T follicular helper cell (primary cell): Measurements from ENCODE around the gene GLT1D1.

Source experiments
- DNase-seq: peaks from one replicate; pipeline ENCODE4 v3.0.0-alpha.2; 2020; ENCODE audit warnings: low read depth

GLT1D1 gene

GRCh38 chr12:128856035-128856790, 2.9 kb downstream of the GLT1D1 start:
- no peak for DNase-seq

- no peak for DNase-seq
These were observed 3.5 kb downstream of the GLT1D1 start for GRCh38 chr12:128856791-128857078.

- no peak for DNase-seq
These were observed 4.0 kb downstream of the GLT1D1 start for GRCh38 chr12:128857133-128857763.

GRCh38 chr12:128859311-128859710, 6.0 kb downstream of the GLT1D1 start:
- no peak for DNase-seq

GRCh38 chr12:128861226-128862016, 8.1 kb downstream of the GLT1D1 start:
- no peak for DNase-seq

GRCh38 chr12:128863957-128864356, 10.7 kb downstream of the GLT1D1 start:
- no peak for DNase-seq

GRCh38 chr12:128864516-128865186, 11.4 kb downstream of the GLT1D1 start:
- no peak for DNase-seq

- DNase-seq: no peak
These were observed 14.2 kb downstream of the GLT1D1 start for GRCh38 chr12:128867466-128867865.

- no peak for DNase-seq
These were observed 18.2 kb downstream of the GLT1D1 start for GRCh38 chr12:128871516-128871892.

- no peak for DNase-seq
These were observed 19.0 kb downstream of the GLT1D1 start for GRCh38 chr12:128872303-128872702.

- DNase-seq: no peak
These were observed 23.3 kb downstream of the GLT1D1 start for GRCh38 chr12:128876559-128876958.

GRCh38 chr12:128879898-128880764, 26.9 kb downstream of the GLT1D1 start:
- DNase-seq: no peak

GRCh38 chr12:128891856-128892255, 38.6 kb downstream of the GLT1D1 start:
- no peak for DNase-seq

GRCh38 chr12:128903236-128903635, 50.0 kb downstream of the GLT1D1 start:
- no peak for DNase-seq

- no peak for DNase-seq
These were observed 51.8 kb downstream of the GLT1D1 start for GRCh38 chr12:128905003-128905544.

GRCh38 chr12:128906485-128907137, 53.3 kb downstream of the GLT1D1 start:
- DNase-seq: no peak

- no peak for DNase-seq
These were observed 55.0 kb downstream of the GLT1D1 start for GRCh38 chr12:128908254-128908653.

GRCh38 chr12:128909653-128910052, 56.4 kb downstream of the GLT1D1 start:
- DNase-seq: no peak

GRCh38 chr12:128910629-128911028, 57.4 kb downstream of the GLT1D1 start:
- DNase-seq: no peak

GRCh38 chr12:128911861-128912260, 58.6 kb downstream of the GLT1D1 start:
- no peak for DNase-seq
